Loucy (cell line): ENCODE results near the gene TMEM140.

ENCODE experiments used
- H2AFZ ChIP-seq: fragments of 200-600 bp; sonication (generic); 2 replicates; pipeline ENCODE4 v1.6.0; 2016; ENCODE audit warnings: antibody characterized with exemption, mild to moderate bottlenecking, low read length, moderate library complexity
- H3F3A ChIP-seq: fragments of 200-600 bp; 2 replicates; pipeline ENCODE4 v1.6.0; 2016; ENCODE audit warnings: antibody characterized with exemption, low read depth, mild to moderate bottlenecking
- H3K27me3 ChIP-seq: fragments of 200-600 bp; sonication (generic); 2 replicates; pipeline ENCODE4 v1.6.1; 2014; ENCODE audit warnings: low read length, mild to moderate bottlenecking; ENCODE audit not compliant: insufficient read depth, poor library complexity, severe bottlenecking
- H3K36me3 ChIP-seq: fragments of 200-600 bp; sonication (generic); 2 replicates; pipeline ENCODE4 v1.6.1; 2016; ENCODE audit warnings: low read length; ENCODE audit not compliant: insufficient read depth
- H3K4me1 ChIP-seq: fragments of 200-600 bp; sonication (generic); 2 replicates; pipeline ENCODE4 v1.5.1; 2014; ENCODE audit warnings: low read length, mild to moderate bottlenecking; ENCODE audit not compliant: insufficient read depth, poor library complexity, severe bottlenecking
- H3K4me2 ChIP-seq: fragments of 200-600 bp; sonication (generic); 2 replicates; pipeline ENCODE4 v1.6.0; 2014; ENCODE audit warnings: antibody characterized with exemption, low read length, low read depth, mild to moderate bottlenecking; ENCODE audit not compliant: poor library complexity, severe bottlenecking
- H3K4me3 ChIP-seq: fragments of 200-600 bp; sonication (generic); 2 replicates; pipeline ENCODE4 v1.5.1; 2014; ENCODE audit warnings: low read length, mild to moderate bottlenecking, mixed read lengths; ENCODE audit not compliant: poor library complexity, severe bottlenecking
- H3K79me2 ChIP-seq: fragments of 200-600 bp; sonication (generic); 2 replicates; pipeline ENCODE4 v1.6.1; 2014; ENCODE audit warnings: low read length; ENCODE audit not compliant: insufficient read depth
- H3K9ac ChIP-seq: fragments of 200-600 bp; sonication (generic); 2 replicates; pipeline ENCODE4 v1.6.0; 2014; ENCODE audit warnings: mild to moderate bottlenecking, low read depth, low read length, moderate library complexity; ENCODE audit not compliant: poor library complexity, severe bottlenecking
- H3K9me2 ChIP-seq: fragments of 200-600 bp; sonication (generic); replicated peaks from 2 replicates; pipeline ENCODE4 v1.6.1; 2016; ENCODE audit warnings: low read depth, low read length, mixed read lengths
- H3K9me3 ChIP-seq: fragments of 200-600 bp; sonication (generic); 2 replicates; pipeline ENCODE4 v1.6.1; 2014; ENCODE audit warnings: mild to moderate bottlenecking, antibody characterized with exemption, low read length, low read depth; ENCODE audit not compliant: insufficient read depth
- H4K20me1 ChIP-seq: fragments of 200-600 bp; sonication (generic); 2 replicates; pipeline ENCODE4 v1.6.0; 2014; ENCODE audit warnings: antibody characterized with exemption, low read length, mild to moderate bottlenecking; ENCODE audit not compliant: insufficient read depth, poor library complexity, severe bottlenecking
- EZH2phosphoT487 ChIP-seq: fragments of 200-600 bp; IDR thresholded peaks from 2 replicates; pipeline ENCODE4 v1.6.1; 2018; ENCODE audit warnings: antibody characterized with exemption, mild to moderate bottlenecking, moderate library complexity, borderline replicate concordance
- TF ChIP-seq, protein P1 (sequence below): fragments of 200-600 bp; sonication (generic); conservative IDR thresholded peaks from 2 replicates; pipeline ENCODE4 v1.5.1; 2014; ENCODE audit warnings: mild to moderate bottlenecking, antibody characterized with exemption, low read length

TMEM140 gene

DNA sequence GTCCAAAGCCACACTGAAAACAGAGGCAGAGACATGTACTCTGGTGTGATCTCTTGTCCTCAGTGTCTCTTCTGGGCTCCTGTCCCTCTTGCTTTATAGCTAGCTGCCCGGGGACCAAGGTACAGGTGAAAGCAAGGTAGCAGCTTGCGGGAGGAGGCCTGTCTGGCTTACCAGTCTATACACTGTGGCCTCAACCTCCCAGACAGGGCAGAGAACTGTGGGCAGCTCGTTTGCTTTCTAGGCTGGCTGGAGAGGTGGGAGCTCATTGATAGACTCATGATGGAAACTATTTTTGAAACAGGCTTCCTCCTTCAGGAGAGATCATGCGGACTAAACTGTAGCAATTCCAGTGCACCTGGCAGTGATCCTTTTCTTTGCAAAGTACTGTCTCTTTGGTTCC is 18.0 kb downstream of the TMEM140 start:
- Histone ChIP-seq H3F3A (no peaks in the 10 kb centered on the region), H2AFZ (no peak overlapping the region), H3K9me3 (peaks cover 4% of the 10 kb centered on the region; the same call in 1 of the 2 replicates), H3K9ac (no peak overlapping the region), H3K79me2 (peaks cover 35% of the 10 kb centered on the region), H3K27me3 (no peaks in the 10 kb centered on the region), H3K36me3 (peaks cover 22% of the 10 kb centered on the region; the same call in 1 of the 2 replicates), H3K4me3 (no peak overlapping the region), H3K4me2 (no peak overlapping the region), H3K4me1 (peaks cover 22% of the 10 kb centered on the region), H3K9me2 (no peaks in the 10 kb centered on the region), H4K20me1 (peaks cover 40% of the 10 kb centered on the region)
- TF ChIP-seq, protein P1, sequence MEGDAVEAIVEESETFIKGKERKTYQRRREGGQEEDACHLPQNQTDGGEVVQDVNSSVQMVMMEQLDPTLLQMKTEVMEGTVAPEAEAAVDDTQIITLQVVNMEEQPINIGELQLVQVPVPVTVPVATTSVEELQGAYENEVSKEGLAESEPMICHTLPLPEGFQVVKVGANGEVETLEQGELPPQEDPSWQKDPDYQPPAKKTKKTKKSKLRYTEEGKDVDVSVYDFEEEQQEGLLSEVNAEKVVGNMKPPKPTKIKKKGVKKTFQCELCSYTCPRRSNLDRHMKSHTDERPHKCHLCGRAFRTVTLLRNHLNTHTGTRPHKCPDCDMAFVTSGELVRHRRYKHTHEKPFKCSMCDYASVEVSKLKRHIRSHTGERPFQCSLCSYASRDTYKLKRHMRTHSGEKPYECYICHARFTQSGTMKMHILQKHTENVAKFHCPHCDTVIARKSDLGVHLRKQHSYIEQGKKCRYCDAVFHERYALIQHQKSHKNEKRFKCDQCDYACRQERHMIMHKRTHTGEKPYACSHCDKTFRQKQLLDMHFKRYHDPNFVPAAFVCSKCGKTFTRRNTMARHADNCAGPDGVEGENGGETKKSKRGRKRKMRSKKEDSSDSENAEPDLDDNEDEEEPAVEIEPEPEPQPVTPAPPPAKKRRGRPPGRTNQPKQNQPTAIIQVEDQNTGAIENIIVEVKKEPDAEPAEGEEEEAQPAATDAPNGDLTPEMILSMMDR: no peak
- TF ChIP-seq EZH2phosphoT487: no peak

DNA sequence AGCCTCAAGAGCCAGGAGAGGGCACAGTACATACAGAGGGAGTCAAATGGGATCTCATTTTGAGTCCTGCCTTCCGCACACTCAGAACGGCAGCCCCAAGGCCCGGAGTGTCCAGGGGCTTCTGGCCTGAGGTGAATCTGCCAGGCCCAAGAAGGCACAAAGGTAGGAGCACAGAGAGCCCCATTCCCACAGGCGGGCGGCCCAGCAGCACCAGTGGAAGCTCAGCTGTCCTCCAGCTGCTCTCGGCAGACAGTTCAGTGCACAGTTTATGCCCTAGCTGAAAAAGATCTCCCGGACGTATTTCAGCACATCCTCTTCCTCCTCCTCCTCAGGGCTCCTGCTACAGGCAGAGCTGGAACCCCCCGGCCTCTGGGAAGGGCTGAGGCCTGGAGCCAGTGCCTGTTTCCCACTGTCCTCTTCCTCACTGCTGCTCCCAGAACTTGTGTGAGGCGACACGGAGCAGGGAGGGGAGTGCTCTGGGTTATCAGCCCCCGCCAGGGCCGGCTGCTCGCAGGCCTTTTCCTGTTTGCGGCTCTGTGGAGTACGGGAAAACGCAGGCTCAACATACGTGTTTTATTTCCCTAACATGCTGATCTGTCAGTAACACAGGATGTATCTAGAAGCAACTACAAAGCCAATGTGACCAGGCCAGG is 18.6 kb downstream of the TMEM140 start:
- Histone ChIP-seq H3K9me2 (no peaks in the 10 kb centered on the region), H3K36me3 (peaks cover 22% of the 10 kb centered on the region; the same call in 1 of the 2 replicates), H3K9me3 (peaks cover 4% of the 10 kb centered on the region; the same call in 1 of the 2 replicates), H3F3A (no peaks in the 10 kb centered on the region), H3K4me2 (peak overlapping the region; percentile 62), H3K9ac (no peak overlapping the region), H3K4me1 (peaks cover 22% of the 10 kb centered on the region), H3K27me3 (no peaks in the 10 kb centered on the region), H3K79me2 (peaks cover 35% of the 10 kb centered on the region), H2AFZ (no peak overlapping the region), H4K20me1 (peaks cover 40% of the 10 kb centered on the region), H3K4me3 (no peak overlapping the region)
- TF ChIP-seq, protein P1: no peak

DNA sequence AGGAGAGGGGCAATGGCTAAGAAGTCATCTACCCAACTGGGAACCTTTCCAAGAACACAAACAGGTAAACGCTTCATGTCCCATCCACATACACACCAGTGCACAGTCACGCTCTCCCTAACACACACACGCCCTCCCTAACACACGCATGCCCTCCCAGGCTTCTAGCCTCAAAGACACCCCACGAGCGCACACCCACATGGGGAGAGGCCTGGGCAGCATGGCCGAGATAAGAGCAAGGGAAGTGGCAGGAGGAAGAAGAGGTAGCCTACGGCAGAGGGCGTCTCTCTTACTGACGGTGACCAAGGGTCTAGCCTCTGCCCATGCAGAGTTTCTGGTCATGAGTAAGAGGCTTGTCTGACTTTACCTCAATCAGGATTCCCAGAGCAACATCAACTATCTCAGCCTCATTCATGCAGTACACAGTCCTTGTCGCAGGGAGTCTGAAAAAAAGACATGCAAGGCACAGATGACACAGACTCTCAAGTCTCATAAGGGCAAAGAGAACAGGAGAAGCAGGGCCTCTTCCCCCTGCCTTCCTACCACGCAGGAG is 19.6 kb downstream of the TMEM140 start:
- H3F3A ChIP-seq: no peaks in the 10 kb centered on the region
- peak overlapping the region; percentile 62 for H3K4me2 ChIP-seq
- no peaks in the 10 kb centered on the region for H3K27me3 ChIP-seq
- no peak overlapping the region for H3K9ac ChIP-seq
- peaks cover 22% of the 10 kb centered on the region for H3K4me1 ChIP-seq
- H3K4me3 ChIP-seq: peak overlapping the region; percentile 45
- peaks cover 22% of the 10 kb centered on the region; the same call in 1 of the 2 replicates for H3K36me3 ChIP-seq
- H3K79me2 ChIP-seq: peaks cover 35% of the 10 kb centered on the region
- TF ChIP-seq, protein P1: no peak
- no peak for TF ChIP-seq EZH2phosphoT487
- H2AFZ ChIP-seq: no peak overlapping the region
- H3K9me2 ChIP-seq: no peaks in the 10 kb centered on the region
- H4K20me1 ChIP-seq: peaks cover 40% of the 10 kb centered on the region
- peaks cover 4% of the 10 kb centered on the region; the same call in 1 of the 2 replicates for H3K9me3 ChIP-seq
